Stimulated activated CD8-positive, alpha-beta memory T cell treated with anti-CD3 and anti-CD28 coated beads, Interleukin-15, amount 100 ng/mL, for 48 hours (primary cell): ENCODE data around the gene CLSTN2.

ENCODE experiments used
- DNase-seq, 2 donors: peaks; one replicate each; pipeline ENCODE4 v3.0.0-alpha.2; 2020; ENCODE audit warnings: low read depth in 2 of 2

Gene CLSTN2

DNA sequence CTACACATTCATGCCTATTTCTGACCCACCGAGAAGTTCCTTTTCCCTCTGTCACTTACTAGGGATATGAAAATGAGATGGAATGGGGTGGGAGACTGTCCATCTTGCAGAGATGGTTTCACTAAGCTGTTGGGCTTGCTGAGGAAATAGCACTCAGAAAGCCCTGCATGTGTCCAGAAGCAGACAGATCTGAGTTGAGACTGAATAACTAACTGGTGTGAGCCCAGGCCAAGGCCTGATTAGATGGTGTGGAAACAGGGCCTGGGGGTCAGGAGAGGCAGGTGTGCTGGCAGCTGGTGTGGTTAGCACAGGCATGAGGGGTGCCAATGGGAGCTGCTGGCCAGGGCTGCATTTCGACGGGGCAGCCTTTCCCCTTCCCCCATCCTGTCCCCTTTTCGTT is 72.1 kb downstream of the CLSTN2 start:
- no peak for DNase-seq

DNA sequence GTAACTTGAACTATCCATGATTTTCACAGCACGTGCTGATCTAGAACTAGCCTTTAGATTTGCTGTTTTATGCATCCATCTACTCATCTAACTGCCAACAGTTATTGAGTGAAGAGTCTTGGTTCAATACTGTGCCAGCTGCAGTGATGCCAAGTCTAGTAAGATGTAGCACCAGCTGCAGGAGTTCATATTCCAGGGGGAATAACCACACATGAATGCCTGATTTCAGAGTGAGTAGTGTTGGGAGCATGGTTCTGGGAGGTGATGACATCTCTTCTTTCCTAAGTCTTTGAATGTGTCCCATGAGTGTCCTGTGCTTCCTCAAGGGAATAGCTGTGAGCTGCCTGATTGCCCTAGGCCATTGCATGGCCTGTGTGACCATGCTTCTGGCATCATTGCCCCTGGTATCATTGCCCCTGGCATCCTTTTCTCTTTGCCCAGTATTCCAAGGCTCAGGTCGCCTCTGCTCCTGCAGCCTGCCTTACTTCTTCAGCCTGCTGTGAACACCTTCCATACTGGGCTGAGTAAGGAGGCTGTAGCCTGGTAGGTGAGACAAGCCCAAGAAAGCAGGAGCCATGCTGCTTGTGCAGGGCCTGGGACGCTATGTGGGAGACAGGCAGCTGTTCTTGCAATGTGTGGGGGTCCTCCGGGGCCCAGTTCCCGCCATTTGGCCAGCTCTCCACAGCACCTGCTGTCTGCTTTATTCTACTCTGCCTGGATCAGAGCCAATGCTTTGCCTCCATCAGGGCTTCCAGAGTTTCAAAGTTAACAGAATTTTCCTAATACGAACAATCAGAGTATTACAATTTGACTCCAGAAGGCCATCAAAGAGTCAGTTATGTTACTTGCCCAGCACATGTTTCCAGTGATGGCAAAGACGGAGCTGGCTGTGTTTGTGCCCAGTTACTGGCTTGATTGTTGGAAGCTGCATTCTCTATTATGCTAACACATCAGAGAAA is 73.2 kb downstream of the CLSTN2 start:
- no peak for DNase-seq

DNA sequence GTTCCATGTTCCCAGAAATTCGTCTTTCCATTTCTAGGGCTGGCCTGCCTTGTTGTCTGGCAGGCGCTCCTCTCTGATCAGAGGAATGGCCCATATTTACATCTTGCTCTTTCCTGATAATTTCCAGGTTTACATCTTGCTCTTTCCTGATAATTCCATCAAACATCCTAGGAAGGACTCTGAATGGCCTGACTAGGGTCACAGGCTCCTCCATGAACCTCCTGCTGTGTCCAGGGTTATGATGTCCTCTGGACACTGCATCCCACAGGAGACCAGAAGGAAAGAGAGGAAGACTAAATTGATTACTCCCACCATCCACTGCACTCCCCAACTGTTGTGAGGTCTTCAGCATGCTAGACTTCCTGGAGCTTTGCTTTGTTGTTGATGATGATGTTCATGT is 75.4 kb downstream of the CLSTN2 start:
- DNase-seq = no peak

DNA sequence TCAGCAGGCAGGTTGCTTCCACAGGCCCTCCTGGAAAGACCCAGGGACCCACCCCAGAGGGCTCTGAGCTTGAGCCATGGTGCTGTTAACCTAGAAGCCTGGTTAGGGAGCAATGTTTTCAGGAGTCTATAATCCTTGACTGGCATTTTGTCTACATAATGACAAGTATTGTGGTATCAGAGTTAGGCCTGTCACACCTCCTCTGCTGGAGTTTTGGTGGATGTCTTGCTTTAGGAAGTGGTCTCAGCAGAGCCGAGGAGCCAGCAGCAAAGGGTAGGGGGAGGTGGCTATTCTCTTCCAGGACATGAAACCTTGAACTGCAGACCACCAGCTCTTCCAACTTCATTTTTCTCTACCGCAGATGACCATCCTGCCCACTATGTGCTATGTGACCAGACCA is 76.1 kb downstream of the CLSTN2 start:
- DNase-seq = no peak

DNA sequence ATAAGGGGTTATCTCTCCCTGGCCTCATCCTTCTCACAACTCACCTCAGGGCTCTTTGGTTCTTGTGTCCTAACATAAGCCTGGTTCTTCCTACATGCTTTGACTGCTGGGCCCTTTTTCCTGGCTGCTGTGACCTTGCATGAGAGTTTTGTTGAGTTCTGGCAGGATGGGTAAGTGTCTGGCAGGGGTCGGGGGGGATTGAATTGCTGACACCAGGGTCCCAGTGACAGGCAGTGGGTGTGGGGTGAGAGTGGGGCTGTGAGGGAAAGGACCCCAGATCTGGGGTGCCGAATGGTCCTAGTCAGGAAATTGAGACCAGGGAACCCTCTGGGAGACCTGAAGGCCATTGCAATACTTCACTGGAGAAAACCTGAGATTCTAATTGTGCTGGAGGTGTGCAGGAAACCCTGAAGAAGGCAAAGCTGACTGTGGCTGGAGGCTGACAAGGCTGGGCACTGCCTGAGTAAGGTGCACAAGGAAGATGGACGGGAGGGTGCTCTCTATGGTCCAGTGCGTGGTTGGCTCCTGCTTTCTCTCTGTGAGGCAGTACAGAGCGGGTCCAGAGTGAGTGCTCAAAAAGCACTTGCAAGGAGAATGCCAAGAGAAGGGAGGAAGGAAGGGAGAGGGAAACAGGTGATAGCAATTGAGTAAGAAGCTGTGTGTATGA is 76.8 kb downstream of the CLSTN2 start:
- no peak for DNase-seq

DNA sequence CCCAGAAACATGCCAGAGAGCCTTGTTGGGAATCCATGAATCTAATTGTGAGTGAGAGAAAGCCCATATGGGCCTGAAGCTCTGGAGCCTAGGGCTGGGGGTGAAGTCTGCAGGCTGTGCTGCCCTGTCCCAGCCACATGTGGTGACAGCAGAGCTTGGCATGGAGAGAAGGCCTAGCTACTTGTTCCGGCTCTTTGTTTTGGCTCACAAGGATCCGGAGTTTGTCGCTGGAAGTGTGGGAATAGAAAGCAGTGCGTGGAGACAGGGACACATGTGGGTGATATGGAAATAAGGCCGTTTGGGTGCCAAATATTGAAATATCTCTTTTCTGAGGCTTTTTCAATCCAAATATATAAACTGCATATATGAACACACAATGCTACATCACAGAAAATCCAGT is 78.2 kb downstream of the CLSTN2 start:
- DNase-seq = no peak

DNA sequence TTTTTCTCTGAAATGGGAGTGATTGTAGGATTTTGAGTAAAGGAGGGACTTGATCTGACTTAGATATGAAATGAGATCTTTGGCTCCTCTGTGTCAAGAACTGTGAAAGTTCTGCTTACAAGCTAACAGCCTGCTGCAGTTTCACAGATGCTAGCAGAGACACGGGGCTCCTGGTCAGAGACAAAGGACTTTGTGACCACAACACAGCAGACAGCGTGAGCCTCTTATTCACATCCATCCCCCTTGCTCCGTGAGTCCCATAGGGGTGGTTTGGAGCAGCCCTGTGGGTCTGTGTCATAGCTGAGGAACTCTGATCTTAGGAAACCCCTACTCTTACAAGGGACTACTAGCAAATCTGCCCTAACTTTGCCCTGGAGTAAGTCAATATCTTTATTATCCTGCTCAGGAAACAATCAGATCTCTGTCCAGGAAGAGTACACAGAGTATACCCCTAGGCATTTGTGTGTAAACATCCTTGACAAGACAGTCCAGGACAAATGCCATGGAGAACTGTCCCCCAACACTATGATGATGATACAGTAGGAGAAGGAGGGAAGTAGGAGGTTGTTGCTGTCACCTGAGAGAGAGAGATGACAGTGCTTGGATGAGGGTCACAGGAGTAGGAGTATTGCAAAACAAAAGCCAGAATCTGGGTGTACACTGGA is 80.0 kb downstream of the CLSTN2 start:
- no peak for DNase-seq

DNA sequence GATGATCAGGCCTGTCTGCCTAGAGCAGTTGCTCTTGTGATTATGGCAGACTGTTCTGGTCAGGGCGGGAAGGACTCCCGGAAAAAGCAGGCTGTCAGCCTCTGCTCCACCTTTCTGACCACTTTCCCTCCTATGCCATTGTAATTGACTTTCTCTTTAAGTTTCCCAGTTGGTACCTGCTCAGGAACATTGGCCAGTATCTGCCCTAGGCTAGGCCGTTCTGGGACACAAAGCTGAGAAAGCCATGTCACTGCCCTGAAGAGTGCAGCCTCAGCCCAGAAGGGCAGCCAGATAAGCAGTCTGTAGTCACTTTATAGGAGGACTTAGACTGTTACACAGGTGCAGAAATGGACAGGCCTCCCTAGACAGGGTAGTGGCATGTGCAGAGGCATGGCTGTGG is 80.8 kb downstream of the CLSTN2 start:
- DNase-seq = no peak

DNA sequence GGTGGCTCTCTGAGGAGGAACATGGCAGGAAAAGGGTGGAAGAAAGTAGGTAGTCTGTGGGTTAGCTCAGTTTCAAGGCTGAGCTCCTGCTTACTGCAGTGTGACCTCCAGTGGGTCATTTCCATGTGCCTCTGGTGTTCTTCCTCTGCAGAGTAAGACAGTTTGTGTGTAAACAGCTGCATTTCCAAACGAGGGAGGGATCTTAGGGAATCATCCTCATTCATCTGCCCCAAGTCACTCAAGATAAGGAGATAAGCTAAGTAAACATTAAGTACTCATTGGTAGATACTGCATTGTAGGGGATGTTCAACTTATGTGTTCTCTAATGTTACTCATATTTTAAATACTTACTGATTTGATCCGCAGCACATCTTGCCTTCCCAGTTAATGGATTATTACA is 83.6 kb downstream of the CLSTN2 start:
- no peak for DNase-seq

DNA sequence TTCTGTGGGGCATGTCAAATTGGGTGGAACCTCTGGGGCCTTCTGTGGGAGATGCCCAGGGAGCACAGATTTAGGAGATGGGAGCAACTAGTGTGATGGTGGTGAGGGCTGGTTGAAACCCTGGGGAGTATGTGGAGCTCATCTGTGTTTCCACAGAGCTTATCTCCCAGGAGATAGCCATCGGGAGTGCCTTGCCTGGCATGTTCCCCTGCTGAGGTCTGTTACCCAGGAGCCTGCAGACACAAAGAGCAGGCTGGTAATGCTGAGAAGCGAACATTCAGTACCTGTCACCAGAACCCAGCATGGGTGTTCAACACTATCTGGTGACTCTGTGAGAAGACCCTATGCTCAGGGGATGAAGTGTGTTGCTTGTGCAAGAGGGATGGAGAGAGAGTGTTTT is 85.0 kb downstream of the CLSTN2 start:
- no peak for DNase-seq

DNA sequence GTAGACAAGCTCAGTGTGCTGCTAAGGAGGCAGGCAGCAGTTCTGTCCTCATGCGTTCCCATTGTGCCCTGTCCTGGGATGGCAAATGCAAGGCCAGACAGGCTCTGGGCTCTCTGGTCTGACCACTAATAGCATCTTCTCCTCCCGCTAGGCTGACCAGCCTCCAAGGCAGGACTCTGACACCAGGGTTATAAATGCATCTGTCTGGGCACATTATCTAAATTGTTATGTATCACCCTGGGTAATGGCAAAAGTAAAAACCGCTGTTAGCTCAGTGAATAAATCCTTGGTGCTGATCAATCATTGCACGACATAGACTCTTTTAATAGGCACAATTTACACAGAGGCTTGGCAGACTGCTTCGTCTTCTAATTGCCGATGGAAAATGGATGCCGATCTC is 85.6 kb downstream of the CLSTN2 start:
- DNase-seq = no peak

DNA sequence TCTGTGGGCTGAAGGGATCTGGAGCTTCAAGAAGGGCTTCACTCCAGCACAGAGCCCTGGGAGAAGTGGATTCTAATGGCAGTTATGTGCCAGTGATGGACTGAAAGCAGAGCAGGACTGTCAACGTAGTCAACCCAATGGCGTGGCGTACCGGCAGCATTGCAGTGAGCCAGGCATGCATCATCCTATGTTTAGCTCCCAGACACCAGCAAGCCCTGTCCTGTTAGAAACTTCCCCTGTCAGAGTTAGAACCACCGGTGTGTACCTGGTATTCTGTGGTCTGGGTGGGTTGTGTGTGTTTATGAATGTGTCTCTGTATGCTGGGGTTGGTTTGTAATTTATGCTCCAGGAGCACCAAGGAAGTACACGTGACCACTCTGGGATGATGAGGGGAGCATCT is 86.3 kb downstream of the CLSTN2 start:
- no peak for DNase-seq

DNA sequence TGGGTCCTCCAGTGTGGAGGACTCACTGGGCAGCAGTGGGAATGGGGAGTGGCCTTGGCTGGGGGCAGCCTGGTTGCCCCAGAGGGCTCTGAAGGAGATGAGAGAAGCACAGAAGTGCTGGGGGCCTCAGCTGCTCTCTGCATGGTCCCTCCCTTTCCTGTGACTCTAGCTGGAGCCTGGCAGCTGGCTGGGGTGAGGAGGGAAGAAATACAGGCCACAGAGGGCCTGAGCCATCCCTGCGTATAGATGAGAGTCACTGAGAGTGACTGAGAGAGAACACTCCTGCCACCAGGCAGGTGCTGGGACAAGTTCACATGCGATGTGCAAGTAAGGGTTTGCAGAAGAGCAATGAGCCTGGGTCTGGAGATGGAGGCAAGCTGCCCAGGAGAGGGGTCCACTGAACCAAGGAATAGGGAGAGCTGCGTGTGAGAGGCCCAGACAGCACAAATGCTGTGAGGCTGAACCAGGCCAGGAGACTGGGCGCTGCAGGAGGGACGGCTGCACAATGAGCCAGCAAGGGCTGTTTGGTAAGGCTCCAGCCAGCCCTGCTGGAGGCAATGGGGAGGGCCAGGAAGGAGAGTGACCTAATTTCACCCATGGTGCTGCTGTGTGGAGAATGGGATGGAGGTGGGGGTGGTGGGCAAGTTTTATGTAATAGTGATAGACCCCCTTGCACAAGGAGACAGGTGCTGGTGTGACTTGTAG is 87.2 kb downstream of the CLSTN2 start:
- no peak for DNase-seq

DNA sequence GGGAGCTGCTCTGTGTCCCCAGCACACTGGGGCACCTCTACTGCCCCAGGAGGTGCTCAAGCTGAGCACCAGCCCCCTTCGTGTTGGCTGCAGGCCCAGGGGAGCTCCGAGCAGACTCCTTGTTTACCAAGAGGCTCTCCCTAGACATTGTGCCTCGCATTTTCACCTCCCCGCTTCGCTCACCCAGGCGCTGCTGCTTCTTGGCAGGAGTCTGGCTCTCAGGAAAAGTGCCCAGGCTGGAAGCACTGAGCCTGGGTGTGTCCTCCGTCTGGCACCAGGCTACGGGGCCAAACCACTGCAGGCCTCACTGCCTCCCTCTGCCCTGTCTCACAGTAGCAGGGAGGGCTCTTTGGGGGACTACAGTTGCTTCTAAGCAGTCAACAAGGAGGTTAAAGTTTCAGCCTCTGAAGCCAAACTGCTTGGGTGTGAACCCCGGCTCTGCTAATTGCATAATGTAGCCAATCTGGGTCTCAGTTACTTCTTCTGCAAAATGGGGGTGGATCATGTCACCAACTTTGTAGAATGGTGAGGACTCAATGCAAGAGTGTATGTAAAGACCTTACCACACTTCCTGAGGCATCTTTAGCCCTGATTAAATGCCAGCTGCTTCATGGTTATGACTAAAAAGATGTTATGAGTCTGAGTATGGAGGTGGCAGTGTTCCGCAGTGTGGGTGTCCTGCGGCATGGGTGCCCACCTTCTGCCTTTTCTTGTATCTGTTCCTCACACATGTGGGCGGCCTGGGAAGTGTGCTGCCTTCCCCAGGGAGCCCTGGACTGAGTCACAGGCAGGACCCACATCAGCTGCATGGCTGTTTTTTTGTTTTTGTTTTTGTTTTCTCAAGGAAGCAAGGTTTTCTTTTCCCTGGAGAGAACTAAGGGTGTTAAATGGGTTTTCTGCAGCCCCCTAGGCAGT is 88.9 kb downstream of the CLSTN2 start:
- no peak for DNase-seq

DNA sequence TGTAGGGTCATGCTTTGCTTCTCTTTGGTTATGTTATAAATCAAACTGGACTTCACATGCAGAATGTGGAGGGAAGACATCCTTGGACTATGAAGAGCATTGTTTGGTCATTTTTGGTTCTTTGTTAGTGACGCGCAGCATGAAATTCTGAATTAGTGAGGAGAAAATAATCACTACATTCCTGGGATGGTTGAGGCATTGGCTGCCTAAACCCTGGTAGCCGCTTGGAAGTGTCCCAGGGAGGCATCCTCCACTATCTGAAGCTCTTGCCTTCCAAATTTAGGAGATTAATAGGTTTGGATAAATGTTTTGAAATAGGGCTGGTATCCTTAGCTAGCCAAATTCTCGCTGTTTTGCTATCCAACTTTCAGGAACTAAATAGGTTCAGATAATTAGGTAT is 96.2 kb downstream of the CLSTN2 start:
- DNase-seq = no peak

DNA sequence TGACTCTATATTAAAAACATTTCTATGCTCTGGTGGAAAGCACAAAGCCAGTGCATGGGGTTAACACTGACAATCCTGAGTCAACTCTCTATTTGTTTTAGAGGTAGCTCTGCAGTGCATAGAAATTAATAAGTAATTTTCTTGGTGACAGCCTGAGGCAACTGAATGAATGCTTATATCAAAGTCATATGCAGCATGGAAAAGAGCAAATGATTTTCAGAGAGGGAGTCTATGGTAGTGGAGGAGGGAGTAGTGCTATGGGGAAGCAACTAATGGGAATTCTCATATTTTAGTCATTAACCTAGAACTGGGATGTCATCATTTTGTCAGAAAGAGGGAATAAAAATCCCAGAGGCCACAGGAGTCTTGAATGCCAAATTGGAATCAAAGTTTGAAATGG is 99.1 kb downstream of the CLSTN2 start:
- DNase-seq = no peak

DNA sequence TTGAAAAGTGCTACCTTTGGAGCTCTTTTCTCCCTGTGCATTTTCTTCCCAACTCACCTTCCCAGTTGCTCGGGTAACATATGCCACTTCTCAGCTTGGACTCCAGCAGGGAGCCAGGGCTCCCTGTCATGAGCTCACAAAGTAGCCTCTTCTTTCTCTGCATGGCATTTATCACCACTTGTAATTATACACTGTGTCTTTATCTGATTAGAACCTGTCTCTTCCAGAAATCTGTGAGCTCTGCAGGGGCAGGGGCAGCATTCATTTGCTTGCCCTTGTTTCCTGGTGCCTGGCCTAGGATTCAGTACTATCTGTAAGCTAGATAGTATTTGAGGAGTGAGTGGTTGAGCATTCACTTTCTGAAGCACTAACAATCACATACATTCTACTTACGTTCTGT is 100.9 kb downstream of the CLSTN2 start:
- DNase-seq = no peak

DNA sequence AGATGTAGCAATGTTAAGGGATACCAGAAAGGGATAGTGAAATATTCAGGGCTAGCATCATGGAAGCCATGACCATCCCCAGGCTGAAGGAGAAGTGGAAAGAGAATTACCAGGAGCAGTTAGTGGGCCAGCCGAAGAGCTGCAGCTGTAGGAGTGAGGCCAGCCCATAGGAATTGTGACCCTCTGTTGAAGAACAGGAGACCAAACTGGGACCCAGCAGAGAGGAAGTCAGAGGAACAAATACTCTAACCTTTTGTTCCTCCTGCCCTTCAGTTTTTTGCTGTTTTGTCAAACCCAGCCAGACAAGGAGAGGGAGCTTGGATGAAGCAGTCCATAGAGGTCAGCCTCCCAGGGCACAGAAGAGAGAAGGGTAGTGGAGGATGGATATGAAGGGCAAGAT is 115.4 kb downstream of the CLSTN2 start:
- no peak for DNase-seq

DNA sequence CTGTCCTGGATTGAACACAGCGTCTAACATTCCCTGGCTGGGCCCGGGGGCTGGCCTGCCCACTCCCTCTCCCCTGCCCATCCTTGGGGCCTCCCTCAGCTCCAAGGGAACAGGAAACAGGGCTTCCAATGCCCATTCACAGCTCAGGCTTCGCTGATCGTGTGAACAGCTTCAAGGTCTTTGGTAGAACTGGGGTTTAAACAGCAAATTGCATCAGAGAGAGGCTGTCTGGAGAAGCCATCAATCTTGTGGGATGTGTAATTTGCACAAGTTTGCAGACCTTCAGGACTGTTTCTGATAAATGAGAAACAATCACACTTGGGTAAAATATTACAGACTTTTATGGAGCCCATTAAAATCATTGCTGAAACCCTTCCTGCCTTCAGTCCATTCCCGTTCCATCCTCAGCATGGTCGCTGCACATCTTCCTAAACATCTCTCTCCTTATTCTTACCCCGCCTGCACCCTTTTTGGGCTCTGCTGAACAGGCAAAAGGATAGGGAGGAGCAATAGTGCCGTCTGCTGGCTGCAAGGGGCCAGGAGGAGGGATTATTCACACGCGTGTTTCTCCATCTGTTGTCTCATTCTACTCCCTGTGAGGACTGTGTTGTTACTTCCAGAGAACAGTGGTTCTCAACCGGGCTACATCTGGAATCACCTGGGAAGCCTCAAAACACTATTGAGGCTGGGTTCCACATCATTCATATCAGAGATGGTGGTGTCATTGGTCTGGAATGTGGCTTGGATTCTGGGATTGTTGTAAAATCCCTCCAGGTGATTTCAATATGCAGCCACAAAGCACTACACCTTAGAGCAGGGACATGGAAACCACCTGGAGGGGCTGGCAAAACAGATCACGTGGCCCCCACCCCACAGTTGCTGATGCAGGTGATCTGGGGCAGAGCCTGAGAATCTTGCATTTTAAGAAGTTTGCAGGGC is 116.3 kb downstream of the CLSTN2 start:
- no peak for DNase-seq
